Measurements from ENCODE around the gene STT3A.

STT3A gene

GRCh38 chr11:125624756-125625213 is 32.1 kb downstream of the STT3A start, which contains the start of gene CHEK1:
TSS of gene CHEK1 (plus strand) at chr11:125625163. CDS start at chr11:125626769, 1,606 bp downstream.
- intact Hi-C loops (cut with DNase I; ENCODE audit: low total_unique reads) = loop anchor here (10.0 kb wide), 1 partner anchor 860 kb away; the partner anchor contains the start of gene ESAM
- TF ChIP-seq CTCF (IDR thresholded peaks at IDR 0.05) = no peak

GRCh38 chr11:125625225-125625629 is 32.6 kb downstream of the STT3A start:
- H3K27ac ChIP-seq = peak overlapping the region; percentile 92

More at GRCh38 chr11:125624756-125625213, 32.1 kb downstream of the STT3A start, which contains the start of gene CHEK1:
- peaks cover 0 to 49% (median 25%) of the 10 kb centered on the region in 4 donors for H3K4me1 ChIP-seq
- H3K36me3 ChIP-seq = peaks cover 10 to 21% (median 18%) of the 10 kb centered on the region in 3 donors
- no peaks in the 10 kb centered on the region for H3K27me3 ChIP-seq
- H3K4me3 ChIP-seq = peak within 1 kb of the TSS; percentile 63 to 76
- no peaks in the 10 kb centered on the region for H3K9me3 ChIP-seq
- peak within 1 kb of the TSS; percentile 92 for H3K27ac ChIP-seq
- DNase-seq = no peak

GRCh38 chr11:125625630-125626287 is 33.1 kb downstream of the STT3A start:
- peaks cover under 1 to 11% (median 8%) of the 10 kb centered on the region in 3 donors for H3K36me3 ChIP-seq
- peaks cover 0 to 49% (median 25%) of the 10 kb centered on the region in 4 donors for H3K4me1 ChIP-seq
- H3K4me3 ChIP-seq = peak overlapping the region; percentile 63 to 76
- peak; percentile 81 to 91 for DNase-seq
- no peaks in the 10 kb centered on the region for H3K9me3 ChIP-seq
- H3K27me3 ChIP-seq = no peaks in the 10 kb centered on the region
- TF ChIP-seq CTCF (IDR thresholded peaks at IDR 0.05) = no peak
- intact Hi-C loops (cut with DNase I; ENCODE audit: low total_unique reads) = loop anchor here (10.0 kb wide), 1 partner anchor 861 kb away; the partner anchor contains the start of gene ESAM
- peak overlapping the region; percentile 92 for H3K27ac ChIP-seq

More at GRCh38 chr11:125625225-125625629, 32.6 kb downstream of the STT3A start:
- H3K4me3 ChIP-seq = peak overlapping the region; percentile 63 to 76
- peaks cover 6 to 16% (median 14%) of the 10 kb centered on the region in 3 donors for H3K36me3 ChIP-seq
- H3K4me1 ChIP-seq = peaks cover 0 to 49% (median 25%) of the 10 kb centered on the region in 4 donors
- no peaks in the 10 kb centered on the region for H3K27me3 ChIP-seq
- intact Hi-C loops (cut with DNase I; ENCODE audit: low total_unique reads) = loop anchor here (10.0 kb wide), 1 partner anchor 860 kb away; the partner anchor contains the start of gene ESAM
- DNase-seq = no peak
- TF ChIP-seq CTCF (IDR thresholded peaks at IDR 0.05) = no peak
- no peaks in the 10 kb centered on the region for H3K9me3 ChIP-seq

GRCh38 chr11:125626288-125626950 is 33.8 kb downstream of the STT3A start:
- intact Hi-C loops (cut with DNase I; ENCODE audit: low total_unique reads) = loop anchor here (10.0 kb wide), 1 partner anchor 862 kb away; the partner anchor contains the start of gene ESAM
- no peak for DNase-seq

More at GRCh38 chr11:125626288-125626950, 33.8 kb downstream of the STT3A start:
- TF ChIP-seq CTCF (IDR thresholded peaks at IDR 0.05) = no peak
- Histone ChIP-seq H3K36me3 (peaks cover 0 to 4% (median 2%) of the 10 kb centered on the region in 3 donors), H3K9me3 (no peaks in the 10 kb centered on the region), H3K4me1 (peaks cover 0 to 49% (median 25%) of the 10 kb centered on the region in 4 donors), H3K27me3 (no peaks in the 10 kb centered on the region), H3K4me3 (peak overlapping the region; percentile 63 to 76), H3K27ac (peak overlapping the region; percentile 92)
